ENCODE measurements around the gene CCL5.

- TF ChIP-seq EZH2 (IDR thresholded peaks at IDR 0.05; ENCODE audit: insufficient read depth, poor library complexity, severe bottlenecking) = no peak
- TF ChIP-seq EZH2phosphoT487 (IDR thresholded peaks at IDR 0.05; ENCODE audit: insufficient read depth, low read depth) = no peak
These were observed 4.9 kb downstream of the CCL5 start for GRCh38 chr17:35875072-35875799.

All from GM23248 (cell line).